Hepatocyte (in vitro differentiated cells): ENCODE data around the gene INPP4B. TPM values are rescaled to one million over a fixed set of nuclear protein-coding genes. Genes with fewer than 3 reads are reported as not detected.

ENCODE experiments used
- DNase-seq: peaks from one replicate; pipeline ENCODE4 v3.0.0-alpha.2; 2016; ENCODE audit warnings: low spot score
- H2AFZ ChIP-seq: fragments of 200-600 bp; sonication (generic); 2 replicates; pipeline ENCODE4 v1.6.0; 2016; ENCODE audit warnings: antibody characterized with exemption, mild to moderate bottlenecking
- H3K27ac ChIP-seq: fragments of 200-600 bp; sonication (generic); 2 replicates; pipeline ENCODE4 v1.5.1; 2016; ENCODE audit warnings: mild to moderate bottlenecking
- H3K27me3 ChIP-seq: fragments of 200-600 bp; sonication (generic); 2 replicates; pipeline ENCODE4 v1.6.1; 2016
- H3K36me3 ChIP-seq: fragments of 200-600 bp; sonication (generic); replicated peaks from 2 replicates; pipeline ENCODE4 v1.5.1; 2016; ENCODE audit warnings: low read depth; ENCODE audit not compliant: insufficient read depth
- H3K4me1 ChIP-seq: fragments of 200-600 bp; sonication (generic); 2 replicates; pipeline ENCODE4 v1.5.1; 2016; ENCODE audit warnings: mild to moderate bottlenecking, moderate library complexity; ENCODE audit not compliant: insufficient read depth
- H3K4me2 ChIP-seq: fragments of 200-600 bp; sonication (generic); 2 replicates; pipeline ENCODE4 v1.6.0; 2016
- H3K4me3 ChIP-seq: fragments of 200-600 bp; sonication (generic); 2 replicates; pipeline ENCODE4 v1.5.1; 2016; ENCODE audit warnings: mild to moderate bottlenecking
- H3K79me2 ChIP-seq: fragments of 200-600 bp; sonication (generic); 2 replicates; pipeline ENCODE4 v1.6.0; 2017; ENCODE audit warnings: mild to moderate bottlenecking
- H3K9me2 ChIP-seq: fragments of 200-600 bp; sonication (generic); replicated peaks from 2 replicates; pipeline ENCODE4 v1.6.0; 2017; ENCODE audit warnings: mild to moderate bottlenecking; ENCODE audit not compliant: insufficient read depth
- H3K9me3 ChIP-seq: fragments of 200-600 bp; sonication (generic); 2 replicates; pipeline ENCODE4 v1.5.1; 2016; ENCODE audit warnings: low read depth, mild to moderate bottlenecking
- H4K20me1 ChIP-seq: fragments of 200-600 bp; sonication (generic); 2 replicates; pipeline ENCODE4 v1.6.0; 2016; ENCODE audit warnings: mild to moderate bottlenecking; ENCODE audit not compliant: insufficient read depth, poor library complexity, severe bottlenecking
- CTCF ChIP-seq: fragments of 200-600 bp; sonication (generic); IDR thresholded peaks from 2 replicates; pipeline ENCODE4 v1.5.1; 2016; ENCODE audit warnings: antibody characterized with exemption, mild to moderate bottlenecking; ENCODE audit not compliant: poor library complexity
- EZH2 ChIP-seq: fragments of 200-600 bp; sonication (generic); IDR thresholded peaks from 2 replicates; pipeline ENCODE4 v1.6.1; 2016; ENCODE audit warnings: antibody characterized with exemption, mild to moderate bottlenecking, borderline replicate concordance
- EZH2phosphoT487 ChIP-seq: fragments of 200-600 bp; sonication (generic); IDR thresholded peaks from one replicate; pipeline ENCODE4 v1.6.1; 2018; ENCODE audit warnings: antibody characterized with exemption, mild to moderate bottlenecking, low read depth, moderate library complexity; ENCODE audit not compliant: unreplicated experiment, severe bottlenecking
- WGBS: methylation state at CpG from one replicate; pipeline ENCODE4 v1.1.6; 2016; ENCODE audit warnings: low lambda C conversion rate; ENCODE audit errors: missing lambda C conversion rate; 5-methylcytosine and 5-hydroxymethylcytosine counted together
- polyA plus RNA-seq: library from polyadenylated mRNA; unstranded; fragments of >200 nt; fragmentation: Nextera tagmentation; extraction: Ambion mirVana; gene quantifications from 2 replicates; pipeline ENCODE4 v1.2.1, GENCODE V29; 2016
- total RNA-seq: library from RNA; depleted of rRNA; stranded (reverse); fragments of >200 nt; gene quantifications from 2 replicates; pipeline ENCODE4 v1.2.3, GENCODE V29; 2014

Gene INPP4B
- total and polyA plus RNA-seq, 2 experiments from 2014 or later = 4.2 to 7.1 TPM

GRCh38 chr4:142708231-142708630, 137.9 kb downstream of the INPP4B start:
- H3K9me2 ChIP-seq = no peaks in the 10 kb centered on the region
- no peaks in the 10 kb centered on the region for H3K4me1 ChIP-seq
- no peaks in the 10 kb centered on the region for H3K27me3 ChIP-seq
- TF ChIP-seq EZH2phosphoT487 (no peak), CTCF (no peak), EZH2 (no peak)
- no peak overlapping the region for H2AFZ ChIP-seq
- H3K27ac ChIP-seq = no peak overlapping the region
- no peak overlapping the region for H3K4me2 ChIP-seq
- H3K9me3 ChIP-seq = no peaks in the 10 kb centered on the region
- no peaks in the 10 kb centered on the region for H3K79me2 ChIP-seq
- H3K36me3 ChIP-seq = no peaks in the 10 kb centered on the region
- WGBS = 70% methylated on average over 1 of the region's 1 CpG
- no peaks in the 10 kb centered on the region for H4K20me1 ChIP-seq
- no peak for DNase-seq
- no peak overlapping the region for H3K4me3 ChIP-seq

- no peak overlapping the region for H3K27ac ChIP-seq
- H3K79me2 ChIP-seq = no peaks in the 10 kb centered on the region
- H3K36me3 ChIP-seq = no peaks in the 10 kb centered on the region
- H3K4me1 ChIP-seq = no peaks in the 10 kb centered on the region
- no peaks in the 10 kb centered on the region for H4K20me1 ChIP-seq
- no peak overlapping the region for H3K4me2 ChIP-seq
- H2AFZ ChIP-seq = no peak overlapping the region
- WGBS = 100% methylated on average over 1 of the region's 1 CpG
- no peaks in the 10 kb centered on the region for H3K9me2 ChIP-seq
- no peak for TF ChIP-seq EZH2phosphoT487
- TF ChIP-seq CTCF = no peak
- no peak for TF ChIP-seq EZH2
- DNase-seq = no peak
- no peaks in the 10 kb centered on the region for H3K9me3 ChIP-seq
- no peak overlapping the region for H3K4me3 ChIP-seq
- H3K27me3 ChIP-seq = no peaks in the 10 kb centered on the region
Observed at GRCh38 chr4:142707401-142707800, 138.7 kb downstream of the INPP4B start.

- no peak overlapping the region for H3K4me2 ChIP-seq
- no peaks in the 10 kb centered on the region for H3K9me2 ChIP-seq
- 82% methylated on average over 1 of the region's 1 CpG for WGBS
- no peak for TF ChIP-seq CTCF
- TF ChIP-seq EZH2 = no peak
- no peak for TF ChIP-seq EZH2phosphoT487
- H3K27me3 ChIP-seq = no peaks in the 10 kb centered on the region
- H4K20me1 ChIP-seq = no peaks in the 10 kb centered on the region
- H3K79me2 ChIP-seq = no peaks in the 10 kb centered on the region
- no peaks in the 10 kb centered on the region for H3K9me3 ChIP-seq
- H2AFZ ChIP-seq = no peak overlapping the region
- H3K4me1 ChIP-seq = no peaks in the 10 kb centered on the region
- H3K4me3 ChIP-seq = no peak overlapping the region
- DNase-seq = no peak
- no peak overlapping the region for H3K27ac ChIP-seq
- no peaks in the 10 kb centered on the region for H3K36me3 ChIP-seq
Observed at GRCh38 chr4:142706381-142706780, 139.7 kb downstream of the INPP4B start.

GRCh38 chr4:142705820-142706219, 140.3 kb downstream of the INPP4B start:
- 76% methylated on average over 1 of the region's 1 CpG for WGBS
- Histone ChIP-seq H3K4me3 (no peak overlapping the region), H3K9me3 (no peaks in the 10 kb centered on the region), H3K27ac (no peak overlapping the region), H3K79me2 (no peaks in the 10 kb centered on the region), H3K36me3 (no peaks in the 10 kb centered on the region), H3K27me3 (no peaks in the 10 kb centered on the region), H3K9me2 (no peaks in the 10 kb centered on the region), H2AFZ (no peak overlapping the region), H3K4me2 (no peak overlapping the region), H3K4me1 (no peaks in the 10 kb centered on the region), H4K20me1 (no peaks in the 10 kb centered on the region)
- no peak for DNase-seq
- no peak for TF ChIP-seq EZH2phosphoT487
- TF ChIP-seq CTCF = no peak
- TF ChIP-seq EZH2 = no peak
